Measurements from ENCODE around the gene TMEM127.

Gene TMEM127

GRCh38 chr2:96247896-96248295 lies 17.9 kb downstream of the TMEM127 start:
- no peak overlapping the region for H3K27ac ChIP-seq
- no peak for TF ChIP-seq CTCF (IDR thresholded peaks at IDR 0.05)
- TF ChIP-seq ZFX (IDR thresholded peaks at IDR 0.05; ENCODE audit: borderline replicate concordance), result no peak

- no peak overlapping the region for H3K27ac ChIP-seq
- TF ChIP-seq CTCF (IDR thresholded peaks at IDR 0.05), result no peak
- no peak for TF ChIP-seq ZFX (IDR thresholded peaks at IDR 0.05; ENCODE audit: borderline replicate concordance)
These were observed 18.8 kb downstream of the TMEM127 start for GRCh38 chr2:96247009-96247408.

- TF ChIP-seq ZFX (IDR thresholded peaks at IDR 0.05; ENCODE audit: borderline replicate concordance) (no peak), CTCF (IDR thresholded peaks at IDR 0.05) (no peak)
- no peak overlapping the region for H3K27ac ChIP-seq
These were observed 20.0 kb downstream of the TMEM127 start for GRCh38 chr2:96245609-96246390.

DNA sequence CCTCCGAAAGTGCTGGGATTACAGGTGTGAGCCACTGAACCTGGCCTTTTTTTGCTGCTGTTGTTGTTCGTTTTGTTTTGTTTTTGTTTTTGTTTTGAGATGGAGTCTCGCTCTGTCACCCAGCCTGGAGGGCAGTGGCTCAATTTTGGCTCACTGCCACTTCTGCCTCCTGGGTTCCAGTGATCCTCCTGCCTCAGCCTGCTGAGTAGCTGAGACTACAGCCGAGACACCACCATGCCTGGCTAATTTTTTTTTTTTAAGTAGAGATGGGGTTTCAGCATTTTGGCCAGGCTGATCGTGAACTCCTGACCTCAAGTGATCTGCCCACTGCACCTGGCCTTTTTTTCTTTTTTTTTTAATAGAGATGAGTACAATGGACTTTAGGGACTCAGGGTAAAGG lies 22.0 kb downstream of the TMEM127 start:
- no peak for TF ChIP-seq CTCF (IDR thresholded peaks at IDR 0.05)
- TF ChIP-seq ZFX (IDR thresholded peaks at IDR 0.05; ENCODE audit: borderline replicate concordance), result no peak
- H3K27ac ChIP-seq, result no peak overlapping the region

DNA sequence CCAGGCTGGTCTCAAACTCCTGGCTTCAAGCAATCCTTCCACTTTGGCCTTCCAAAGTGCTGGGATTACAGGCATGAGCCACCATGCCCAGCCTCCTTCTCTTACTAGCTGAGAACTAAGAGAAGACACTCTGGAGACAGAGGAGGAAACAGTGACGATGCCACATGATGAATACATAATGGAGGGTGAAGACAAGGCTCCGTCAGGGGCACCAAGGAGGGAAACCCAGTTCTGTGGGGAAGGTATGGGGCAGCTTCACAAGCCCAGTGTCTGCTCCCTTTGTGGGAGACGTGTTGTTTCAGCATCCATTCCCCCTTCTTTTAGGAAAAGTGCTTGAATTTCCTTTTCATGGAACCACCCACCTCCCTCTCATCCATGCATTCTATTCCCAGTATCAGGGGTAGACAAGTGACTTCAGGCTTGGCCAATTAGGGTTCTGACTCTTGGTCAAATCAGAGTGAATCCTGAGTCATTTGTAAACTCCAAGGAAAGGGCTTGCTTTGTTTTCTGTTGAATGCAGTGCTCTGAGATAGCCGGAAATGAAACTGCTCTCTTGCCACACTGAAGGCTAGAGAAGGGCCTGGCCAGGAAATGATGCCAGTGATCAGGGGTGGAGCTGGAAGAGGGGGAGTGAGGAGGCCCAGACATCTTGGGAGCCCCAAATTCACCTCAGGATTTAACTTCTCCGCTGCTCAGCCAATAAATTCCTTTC lies 23.7 kb downstream of the TMEM127 start:
- TF ChIP-seq ZFX (IDR thresholded peaks at IDR 0.05; ENCODE audit: borderline replicate concordance), result no peak
- no peak for TF ChIP-seq CTCF (IDR thresholded peaks at IDR 0.05)
- no peak overlapping the region for H3K27ac ChIP-seq

- TF ChIP-seq CTCF (IDR thresholded peaks at IDR 0.05), result no peak
- no peak for TF ChIP-seq ZFX (IDR thresholded peaks at IDR 0.05; ENCODE audit: borderline replicate concordance)
- H3K27ac ChIP-seq, result no peak overlapping the region
These were observed 24.6 kb downstream of the TMEM127 start for GRCh38 chr2:96241227-96241626.

Measured in 22Rv1 (cell line).